Measurements from ENCODE around the gene HOOK2. TPM values are rescaled to one million over a fixed set of nuclear protein-coding genes. Genes with fewer than 3 reads are reported as not detected.

Gene HOOK2
- total and polyA plus RNA-seq, 2 of the 13 experiments (the other 11 are each of a cell fraction or from before 2014, with no cell fraction given): 9.2 to 12.9 TPM

DNA sequence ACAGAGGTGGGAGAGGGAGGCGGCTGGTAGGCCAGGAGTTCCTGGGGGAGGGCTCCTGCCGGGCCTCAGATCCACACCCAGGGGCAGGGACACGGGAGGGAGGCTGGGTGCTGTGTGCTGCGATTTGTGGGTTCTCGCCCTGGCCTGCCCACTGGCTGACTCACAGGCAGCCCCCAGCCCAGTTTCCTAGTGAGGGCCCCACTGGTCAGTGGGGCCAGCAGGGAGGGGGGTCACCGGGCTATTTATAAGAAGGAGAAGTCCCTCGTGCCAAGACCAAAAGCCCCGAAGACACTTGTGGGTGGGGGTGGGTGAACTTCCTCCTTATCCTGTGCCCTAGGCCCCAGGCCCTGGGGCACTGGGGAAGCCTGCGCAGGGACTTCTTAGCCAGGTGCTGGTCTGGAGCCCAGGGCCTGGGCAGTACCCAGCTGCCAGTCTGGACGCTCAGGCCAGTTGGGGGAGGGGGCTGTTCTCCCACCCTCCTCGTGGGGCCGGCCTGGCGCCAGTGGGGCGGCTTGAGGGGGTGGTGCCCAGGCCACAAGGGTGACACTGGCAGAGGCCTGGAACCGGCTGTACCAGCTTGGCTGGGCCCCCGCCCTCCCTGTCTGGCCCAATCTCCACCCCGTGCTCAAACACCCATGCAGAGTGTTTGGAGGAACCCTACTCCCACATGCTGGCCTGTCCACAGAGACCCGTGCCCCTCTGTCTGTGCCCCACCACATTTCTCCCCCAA lies 11.0 kb upstream of the HOOK2 start:
- FAIRE-seq (no peak), ATAC-seq (no peak), DNase-seq (ENCODE audit: low spot score) (no peak)
- no peak for TF ChIP-seq SP2 (CRISPR knock-in tag; IDR thresholded peaks at IDR 0.05)
- TF ChIP-seq HNRNPL (IDR thresholded peaks at IDR 0.05; ENCODE audit: low read depth, low read length): peak; percentile 84
- Histone ChIP-seq H3K27me3 (ENCODE audit: control insufficient read depth in 1 of 2, insufficient read depth in 2 of 2, low read length in 2 of 2) (no peaks in the 10 kb centered on the region; a peak in 3 of 5 replicates), H3K4me1 (ENCODE audit: insufficient read depth, low read length) (peaks cover 88% of the 10 kb centered on the region), H3K27ac (ENCODE audit: extremely low read length, insufficient read depth, low read length) (no peak overlapping the region), H3K4me2 (ENCODE audit: low read depth, low read length) (no peak overlapping the region), H3K79me2 (ENCODE audit: insufficient read depth, low read length) (no peaks in the 10 kb centered on the region), H4K20me1 (ENCODE audit: insufficient read depth, low read length) (no peaks in the 10 kb centered on the region), H2AFZ (ENCODE audit: low read length) (no peak overlapping the region), H3K9me3 (ENCODE audit: low read length) (no peaks in the 10 kb centered on the region), H3K36me3 (replicated peaks in 1 of 2; ENCODE audit: control insufficient read depth in 1 of 2, insufficient read depth in 2 of 2, low read length in 2 of 2) (no peaks in the 10 kb centered on the region), H3K9ac (ENCODE audit: insufficient read depth, low read depth, low read length) (no peak overlapping the region), H3K4me3 (replicated peaks in 1 of 3; ENCODE audit: insufficient read depth in 1 of 3, low read depth in 2 of 3, low read length in 3 of 3) (no peak overlapping the region; a peak in 1 of 6 replicates)
- WGBS (ENCODE audit: low lambda C conversion rate): 32% methylated on average over 5 of the region's 18 CpGs
- intact Hi-C loops (cut with micrococcal nuclease; ENCODE audit: unreplicated experiment): no loop called here
- no TSS peak for BruUV-seq (replicated peaks)
- in situ Hi-C loops (cut with HindIII; ENCODE audit: extremely low pct_ligation_motif_present, low pct_unique_long_range_greater_than_20kb): no loop called here
- CTCF ChIA-PET (ENCODE audit: low intra/inter-chr PET ratio, low total read pairs): no interaction called here
- POLR2A ChIA-PET: interaction anchor here (1.4 to 1.5 kb wide), 2 partner anchors 8 to 14 kb away, joined by 3 to 5 read pairs; no protein-coding TSS in a partner anchor

DNA sequence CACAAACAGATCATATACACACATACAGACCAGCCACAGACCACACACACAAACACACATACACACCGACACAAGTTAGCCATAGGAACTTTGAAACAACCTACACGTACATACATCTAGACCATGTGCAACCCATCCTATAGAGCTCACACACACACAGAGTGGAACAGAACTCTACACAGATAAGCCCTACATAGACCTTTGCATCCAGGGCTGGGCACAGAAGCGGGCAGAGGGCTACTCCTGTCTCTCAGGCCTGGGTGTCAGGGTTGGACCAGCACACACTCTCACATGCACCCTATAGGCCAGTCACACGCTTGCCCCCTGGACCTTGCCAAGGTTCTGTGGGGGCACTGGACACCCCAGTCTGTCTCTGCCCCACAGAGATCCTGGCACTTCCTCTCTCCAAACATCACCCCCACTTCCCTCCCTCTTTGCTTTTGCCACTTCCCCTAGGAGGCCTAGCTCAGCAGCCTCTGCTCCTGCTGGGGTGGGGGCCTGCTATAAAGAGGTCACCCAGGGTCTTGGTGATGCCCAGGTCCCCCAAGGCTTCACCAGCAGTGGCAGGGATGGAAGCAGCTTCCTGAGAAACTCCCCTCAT lies 10.2 kb upstream of the HOOK2 start:
- CTCF ChIA-PET (ENCODE audit: low intra/inter-chr PET ratio, low total read pairs): no interaction called here
- BruUV-seq (replicated peaks): no TSS peak
- Histone ChIP-seq H3K9ac (ENCODE audit: insufficient read depth, low read depth, low read length) (no peak overlapping the region), H2AFZ (ENCODE audit: low read length) (no peak overlapping the region), H3K9me3 (ENCODE audit: low read length) (no peaks in the 10 kb centered on the region), H4K20me1 (ENCODE audit: insufficient read depth, low read length) (no peaks in the 10 kb centered on the region), H3K4me3 (replicated peaks in 1 of 3; ENCODE audit: insufficient read depth in 1 of 3, low read depth in 2 of 3, low read length in 3 of 3) (no peak overlapping the region), H3K4me2 (ENCODE audit: low read depth, low read length) (no peak overlapping the region), H3K79me2 (ENCODE audit: insufficient read depth, low read length) (no peaks in the 10 kb centered on the region), H3K36me3 (replicated peaks in 1 of 2; ENCODE audit: control insufficient read depth in 1 of 2, insufficient read depth in 2 of 2, low read length in 2 of 2) (no peaks in the 10 kb centered on the region), H3K27me3 (ENCODE audit: control insufficient read depth in 1 of 2, insufficient read depth in 2 of 2, low read length in 2 of 2) (no peaks in the 10 kb centered on the region; a peak in 3 of 5 replicates), H3K4me1 (ENCODE audit: insufficient read depth, low read length) (peaks cover 82% of the 10 kb centered on the region), H3K27ac (ENCODE audit: extremely low read length, insufficient read depth, low read length) (no peak overlapping the region)
- 40% methylated on average over 2 of the region's 4 CpGs for WGBS (ENCODE audit: low lambda C conversion rate)
- no peak for DNase-seq (ENCODE audit: low spot score)
- in situ Hi-C loops (cut with HindIII; ENCODE audit: extremely low pct_ligation_motif_present, low pct_unique_long_range_greater_than_20kb) (no loop called here), intact Hi-C loops (cut with micrococcal nuclease; ENCODE audit: unreplicated experiment) (no loop called here)
- FAIRE-seq: no peak
- POLR2A ChIA-PET: no interaction called here
- peak; percentile 7; the same call in 1 of the 3 replicates for ATAC-seq
- TF ChIP-seq, protein P1, sequence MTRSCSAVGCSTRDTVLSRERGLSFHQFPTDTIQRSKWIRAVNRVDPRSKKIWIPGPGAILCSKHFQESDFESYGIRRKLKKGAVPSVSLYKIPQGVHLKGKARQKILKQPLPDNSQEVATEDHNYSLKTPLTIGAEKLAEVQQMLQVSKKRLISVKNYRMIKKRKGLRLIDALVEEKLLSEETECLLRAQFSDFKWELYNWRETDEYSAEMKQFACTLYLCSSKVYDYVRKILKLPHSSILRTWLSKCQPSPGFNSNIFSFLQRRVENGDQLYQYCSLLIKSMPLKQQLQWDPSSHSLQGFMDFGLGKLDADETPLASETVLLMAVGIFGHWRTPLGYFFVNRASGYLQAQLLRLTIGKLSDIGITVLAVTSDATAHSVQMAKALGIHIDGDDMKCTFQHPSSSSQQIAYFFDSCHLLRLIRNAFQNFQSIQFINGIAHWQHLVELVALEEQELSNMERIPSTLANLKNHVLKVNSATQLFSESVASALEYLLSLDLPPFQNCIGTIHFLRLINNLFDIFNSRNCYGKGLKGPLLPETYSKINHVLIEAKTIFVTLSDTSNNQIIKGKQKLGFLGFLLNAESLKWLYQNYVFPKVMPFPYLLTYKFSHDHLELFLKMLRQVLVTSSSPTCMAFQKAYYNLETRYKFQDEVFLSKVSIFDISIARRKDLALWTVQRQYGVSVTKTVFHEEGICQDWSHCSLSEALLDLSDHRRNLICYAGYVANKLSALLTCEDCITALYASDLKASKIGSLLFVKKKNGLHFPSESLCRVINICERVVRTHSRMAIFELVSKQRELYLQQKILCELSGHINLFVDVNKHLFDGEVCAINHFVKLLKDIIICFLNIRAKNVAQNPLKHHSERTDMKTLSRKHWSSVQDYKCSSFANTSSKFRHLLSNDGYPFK (CRISPR knock-in tag; IDR thresholded peaks at IDR 0.05; ENCODE audit: borderline replicate concordance): 0 out of 2 replicates have a peak, but pooled peaks have one; percentile 23
- TF ChIP-seq, protein P2, sequence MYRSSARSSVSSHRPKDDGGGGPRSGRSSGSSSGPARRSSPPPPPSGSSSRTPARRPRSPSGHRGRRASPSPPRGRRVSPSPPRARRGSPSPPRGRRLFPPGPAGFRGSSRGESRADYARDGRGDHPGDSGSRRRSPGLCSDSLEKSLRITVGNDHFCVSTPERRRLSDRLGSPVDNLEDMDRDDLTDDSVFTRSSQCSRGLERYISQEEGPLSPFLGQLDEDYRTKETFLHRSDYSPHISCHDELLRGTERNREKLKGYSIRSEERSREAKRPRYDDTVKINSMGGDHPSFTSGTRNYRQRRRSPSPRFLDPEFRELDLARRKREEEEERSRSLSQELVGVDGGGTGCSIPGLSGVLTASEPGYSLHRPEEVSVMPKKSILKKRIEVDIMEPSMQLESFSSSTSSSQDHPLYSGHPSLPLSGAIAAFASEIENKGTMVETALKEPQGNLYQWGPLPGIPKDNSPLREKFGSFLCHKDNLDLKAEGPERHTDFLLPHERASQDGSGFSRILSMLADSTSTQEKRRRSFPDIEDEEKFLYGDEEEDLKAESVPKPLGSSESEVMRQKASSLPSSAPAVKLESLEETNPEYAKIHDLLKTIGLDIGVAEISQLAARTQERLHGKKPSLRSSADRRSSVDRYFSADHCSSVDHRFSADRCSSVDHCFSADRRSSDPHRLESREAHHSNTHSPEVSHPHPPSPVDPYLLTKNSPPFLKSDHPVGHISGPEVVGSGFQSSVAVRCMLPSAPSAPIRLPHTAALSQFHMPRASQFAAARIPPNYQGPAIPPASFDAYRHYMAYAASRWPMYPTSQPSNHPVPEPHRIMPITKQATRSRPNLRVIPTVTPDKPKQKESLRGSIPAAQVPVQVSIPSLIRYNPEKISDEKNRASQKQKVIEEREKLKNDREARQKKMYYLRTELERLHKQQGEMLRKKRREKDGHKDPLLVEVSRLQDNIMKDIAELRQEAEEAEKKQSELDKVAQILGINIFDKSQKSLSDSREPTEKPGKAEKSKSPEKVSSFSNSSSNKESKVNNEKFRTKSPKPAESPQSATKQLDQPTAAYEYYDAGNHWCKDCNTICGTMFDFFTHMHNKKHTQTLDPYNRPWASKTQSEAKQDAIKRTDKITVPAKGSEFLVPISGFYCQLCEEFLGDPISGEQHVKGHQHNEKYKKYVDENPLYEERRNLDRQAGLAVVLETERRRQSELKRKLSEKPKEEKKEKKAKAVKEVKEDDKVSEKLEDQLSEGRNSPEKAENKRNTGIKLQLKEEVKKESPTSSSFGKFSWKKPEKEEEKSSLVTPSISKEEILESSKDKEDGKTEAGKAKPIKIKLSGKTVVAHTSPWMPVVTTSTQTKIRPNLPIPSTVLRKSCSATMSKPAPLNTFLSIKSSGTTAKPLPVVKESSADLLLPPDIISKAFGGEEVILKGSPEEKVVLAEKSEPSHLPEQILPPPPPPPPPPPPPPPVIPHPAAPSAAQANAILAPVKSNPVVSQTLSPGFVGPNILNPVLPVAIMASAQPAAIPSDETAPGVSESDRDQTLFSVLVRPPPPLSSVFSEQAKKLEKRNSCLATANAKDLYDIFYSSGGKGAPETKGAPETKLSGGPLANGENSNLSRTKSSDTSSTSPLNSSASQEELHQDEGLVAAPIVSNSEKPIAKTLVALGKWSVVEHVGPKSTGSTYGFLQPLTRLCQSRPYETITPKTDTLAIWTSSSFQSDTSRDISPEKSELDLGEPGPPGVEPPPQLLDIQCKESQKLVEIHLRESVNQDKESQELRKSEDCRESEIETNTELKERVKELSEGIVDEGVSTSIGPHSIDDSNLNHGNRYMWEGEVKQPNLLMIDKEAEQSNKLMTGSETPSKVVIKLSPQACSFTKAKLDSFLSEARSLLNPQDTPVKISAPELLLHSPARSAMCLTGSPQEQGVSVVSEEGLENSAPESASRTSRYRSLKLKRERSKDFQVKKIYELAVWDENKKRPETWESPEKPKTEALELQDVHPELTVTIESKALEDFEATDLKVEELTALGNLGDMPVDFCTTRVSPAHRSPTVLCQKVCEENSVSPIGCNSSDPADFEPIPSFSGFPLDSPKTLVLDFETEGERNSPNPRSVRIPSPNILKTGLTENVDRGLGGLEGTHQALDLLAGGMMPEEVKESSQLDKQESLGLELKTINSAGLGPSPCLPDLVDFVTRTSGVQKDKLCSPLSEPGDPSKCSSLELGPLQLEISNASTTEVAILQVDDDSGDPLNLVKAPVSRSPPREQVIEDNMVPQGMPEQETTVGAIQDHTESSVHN (CRISPR knock-in tag; IDR thresholded peaks at IDR 0.05): no peak

Measured in HepG2 (cell line).